ENCODE measurements around the gene IFNAR2. TPM values are rescaled to one million over a fixed set of nuclear protein-coding genes. Genes with fewer than 3 reads are reported as not detected.
"Not testable (repeated sequence)": the region's sequence is repeated elsewhere in the genome, so short reads cannot be mapped to it uniquely, and the experiment has no call there.

IFNAR2 gene
- total RNA-seq, 1 donor from 2014 or later: 13.4 TPM

GRCh38 chr21:33212159-33212851 is 17.4 kb upstream of the IFNAR2 start:
- no peak for DNase-seq (ENCODE audit: low spot score)
- ATAC-seq: no peak

GRCh38 chr21:33214056-33214455 is 15.7 kb upstream of the IFNAR2 start:
- DNase-seq (ENCODE audit: low spot score) (no peak), ATAC-seq (no peak)

GRCh38 chr21:33217138-33217520 is 12.6 kb upstream of the IFNAR2 start:
- no peak for ATAC-seq
- no peak for DNase-seq (ENCODE audit: low spot score)

- ATAC-seq (no peak), DNase-seq (ENCODE audit: low spot score) (no peak)
Observed at GRCh38 chr21:33219300-33219699, 10.4 kb upstream of the IFNAR2 start.

GRCh38 chr21:33219954-33220353 is 9.8 kb upstream of the IFNAR2 start:
- DNase-seq (ENCODE audit: low spot score) (no peak), ATAC-seq (no peak)

GRCh38 chr21:33225376-33225775 is 4.4 kb upstream of the IFNAR2 start:
- peak; percentile 5 for ATAC-seq
- not testable (repeated sequence) for DNase-seq (ENCODE audit: low spot score)

GRCh38 chr21:33228455-33228854 is 1.3 kb upstream of the IFNAR2 start:
- ATAC-seq: no peak
- no peak for DNase-seq (ENCODE audit: low spot score)

GRCh38 chr21:33229099-33229783 is 497 bp upstream of the IFNAR2 start:
- DNase-seq (ENCODE audit: low spot score) (no peak), ATAC-seq (no peak)

- ATAC-seq (peak; percentile 32), DNase-seq (ENCODE audit: low spot score) (peak; percentile 54)
Observed at GRCh38 chr21:33230545-33231324, 997 bp downstream of the IFNAR2 start.

- no peak for ATAC-seq
- no peak for DNase-seq (ENCODE audit: low spot score)
Observed at GRCh38 chr21:33231526-33231925, 1.8 kb downstream of the IFNAR2 start.

GRCh38 chr21:33232291-33233034 is 2.7 kb downstream of the IFNAR2 start:
- DNase-seq (ENCODE audit: low spot score): no peak
- ATAC-seq: no peak

GRCh38 chr21:33234635-33235520 is 5.1 kb downstream of the IFNAR2 start:
- ATAC-seq (no peak), DNase-seq (ENCODE audit: low spot score) (no peak)

- no peak for DNase-seq (ENCODE audit: low spot score)
- no peak for ATAC-seq
Observed at GRCh38 chr21:33236013-33236686, 6.4 kb downstream of the IFNAR2 start.

GRCh38 chr21:33236766-33237165 is 7.0 kb downstream of the IFNAR2 start:
- ATAC-seq (no peak), DNase-seq (ENCODE audit: low spot score) (no peak)

GRCh38 chr21:33237486-33237885 is 7.7 kb downstream of the IFNAR2 start:
- DNase-seq (ENCODE audit: low spot score) (no peak), ATAC-seq (no peak)

- DNase-seq (ENCODE audit: low spot score) (no peak), ATAC-seq (no peak)
Observed at GRCh38 chr21:33238146-33238545, 8.4 kb downstream of the IFNAR2 start.

- ATAC-seq: no peak
- no peak for DNase-seq (ENCODE audit: low spot score)
Observed at GRCh38 chr21:33238565-33239255, 9.0 kb downstream of the IFNAR2 start.

- not testable (repeated sequence) for DNase-seq (ENCODE audit: low spot score); ATAC-seq
Observed at GRCh38 chr21:33239559-33240127, 9.9 kb downstream of the IFNAR2 start.

GRCh38 chr21:33240404-33240803 is 10.7 kb downstream of the IFNAR2 start:
- DNase-seq (ENCODE audit: low spot score) (no peak), ATAC-seq (no peak)
